ENCODE measurements around the gene GALC.

Gene GALC

DNA sequence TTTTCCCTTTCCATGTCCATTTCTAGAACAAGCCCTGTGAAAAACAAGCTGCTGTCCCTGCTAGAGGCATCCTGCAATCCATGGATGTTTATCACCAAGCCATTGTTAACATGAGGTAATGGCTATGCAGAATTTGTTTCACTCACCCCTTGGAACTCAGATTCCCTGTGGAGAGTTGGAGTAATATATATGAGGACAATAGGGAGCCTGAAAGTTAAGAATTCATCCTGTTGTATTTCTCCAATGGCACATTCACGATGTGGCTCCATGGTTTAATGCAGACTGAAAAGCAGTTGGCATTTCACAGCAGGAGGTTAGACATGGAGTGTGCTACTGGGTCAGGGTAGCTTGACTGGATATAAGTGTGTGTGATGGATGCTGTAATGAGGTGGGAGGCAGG is 44.3 kb upstream of the GALC start:
- H3K27me3 ChIP-seq (ENCODE audit: control insufficient read depth, low read length) = peaks cover 4% of the 10 kb centered on the region; the same call in 1 of the 2 replicates
- TF ChIP-seq EZH2phosphoT487 (IDR thresholded peaks at IDR 0.05; ENCODE audit: borderline replicate concordance, low read length) = no peak
- TF ChIP-seq, protein P1, sequence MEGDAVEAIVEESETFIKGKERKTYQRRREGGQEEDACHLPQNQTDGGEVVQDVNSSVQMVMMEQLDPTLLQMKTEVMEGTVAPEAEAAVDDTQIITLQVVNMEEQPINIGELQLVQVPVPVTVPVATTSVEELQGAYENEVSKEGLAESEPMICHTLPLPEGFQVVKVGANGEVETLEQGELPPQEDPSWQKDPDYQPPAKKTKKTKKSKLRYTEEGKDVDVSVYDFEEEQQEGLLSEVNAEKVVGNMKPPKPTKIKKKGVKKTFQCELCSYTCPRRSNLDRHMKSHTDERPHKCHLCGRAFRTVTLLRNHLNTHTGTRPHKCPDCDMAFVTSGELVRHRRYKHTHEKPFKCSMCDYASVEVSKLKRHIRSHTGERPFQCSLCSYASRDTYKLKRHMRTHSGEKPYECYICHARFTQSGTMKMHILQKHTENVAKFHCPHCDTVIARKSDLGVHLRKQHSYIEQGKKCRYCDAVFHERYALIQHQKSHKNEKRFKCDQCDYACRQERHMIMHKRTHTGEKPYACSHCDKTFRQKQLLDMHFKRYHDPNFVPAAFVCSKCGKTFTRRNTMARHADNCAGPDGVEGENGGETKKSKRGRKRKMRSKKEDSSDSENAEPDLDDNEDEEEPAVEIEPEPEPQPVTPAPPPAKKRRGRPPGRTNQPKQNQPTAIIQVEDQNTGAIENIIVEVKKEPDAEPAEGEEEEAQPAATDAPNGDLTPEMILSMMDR (IDR thresholded peaks at IDR 0.05; ENCODE audit: low read depth, low read length, poor library complexity, severe bottlenecking) = no peak
- no peak overlapping the region for H3K4me3 ChIP-seq (ENCODE audit: low read length)
- H3F3A ChIP-seq (ENCODE audit: control insufficient read depth, insufficient read depth) = no peaks in the 10 kb centered on the region
- no peaks in the 10 kb centered on the region for H3K9me3 ChIP-seq (ENCODE audit: control insufficient read depth, insufficient read depth, low read length)
- no peaks in the 10 kb centered on the region for H3K36me3 ChIP-seq (ENCODE audit: control insufficient read depth, low read length)
- no peaks in the 10 kb centered on the region for H3K79me2 ChIP-seq (ENCODE audit: control insufficient read depth, low read length)
- H3K9me2 ChIP-seq (replicated peaks; ENCODE audit: control insufficient read depth, low read length) = no peaks in the 10 kb centered on the region
- no peaks in the 10 kb centered on the region for H4K20me1 ChIP-seq (ENCODE audit: control insufficient read depth, insufficient read depth, low read depth, low read length)
- H3K4me1 ChIP-seq (ENCODE audit: control insufficient read depth, low read length) = no peaks in the 10 kb centered on the region
- H3K4me2 ChIP-seq (ENCODE audit: low read length) = no peak overlapping the region
- no peak overlapping the region for H3K27ac ChIP-seq (ENCODE audit: low read depth, low read length)

DNA sequence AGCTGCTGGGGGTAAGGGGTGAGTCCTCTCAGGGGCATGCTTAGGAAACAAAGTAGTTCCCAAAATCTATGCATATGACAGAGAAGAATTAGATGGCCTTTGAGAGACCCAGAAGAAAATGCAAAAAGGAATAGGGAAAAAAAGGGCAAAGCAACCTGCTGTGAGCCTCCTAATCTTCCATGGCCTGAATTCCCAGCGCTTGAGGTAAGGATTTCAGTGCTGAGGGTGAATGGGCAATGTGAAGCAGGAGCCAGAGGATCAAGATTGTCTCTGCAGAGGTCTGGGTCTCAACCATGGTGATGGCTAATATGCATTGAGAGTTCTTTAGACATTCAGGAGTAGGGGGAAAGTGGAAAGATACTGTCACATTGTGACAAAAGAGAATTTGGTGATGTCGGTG is 43.4 kb upstream of the GALC start:
- Histone ChIP-seq H3K9me3 (ENCODE audit: control insufficient read depth, insufficient read depth, low read length) (no peaks in the 10 kb centered on the region), H3K36me3 (ENCODE audit: control insufficient read depth, low read length) (no peaks in the 10 kb centered on the region), H4K20me1 (ENCODE audit: control insufficient read depth, insufficient read depth, low read depth, low read length) (no peaks in the 10 kb centered on the region), H3K4me1 (ENCODE audit: control insufficient read depth, low read length) (no peaks in the 10 kb centered on the region), H3K27ac (ENCODE audit: low read depth, low read length) (no peak overlapping the region), H3K4me3 (ENCODE audit: low read length) (no peak overlapping the region), H3F3A (ENCODE audit: control insufficient read depth, insufficient read depth) (no peaks in the 10 kb centered on the region), H3K4me2 (ENCODE audit: low read length) (no peak overlapping the region), H3K79me2 (ENCODE audit: control insufficient read depth, low read length) (no peaks in the 10 kb centered on the region), H3K9me2 (replicated peaks; ENCODE audit: control insufficient read depth, low read length) (no peaks in the 10 kb centered on the region), H3K27me3 (ENCODE audit: control insufficient read depth, low read length) (peaks cover 4% of the 10 kb centered on the region; the same call in 1 of the 2 replicates)
- TF ChIP-seq, protein P1 (IDR thresholded peaks at IDR 0.05; ENCODE audit: low read depth, low read length, poor library complexity, severe bottlenecking) = no peak
- TF ChIP-seq EZH2phosphoT487 (IDR thresholded peaks at IDR 0.05; ENCODE audit: borderline replicate concordance, low read length) = no peak

DNA sequence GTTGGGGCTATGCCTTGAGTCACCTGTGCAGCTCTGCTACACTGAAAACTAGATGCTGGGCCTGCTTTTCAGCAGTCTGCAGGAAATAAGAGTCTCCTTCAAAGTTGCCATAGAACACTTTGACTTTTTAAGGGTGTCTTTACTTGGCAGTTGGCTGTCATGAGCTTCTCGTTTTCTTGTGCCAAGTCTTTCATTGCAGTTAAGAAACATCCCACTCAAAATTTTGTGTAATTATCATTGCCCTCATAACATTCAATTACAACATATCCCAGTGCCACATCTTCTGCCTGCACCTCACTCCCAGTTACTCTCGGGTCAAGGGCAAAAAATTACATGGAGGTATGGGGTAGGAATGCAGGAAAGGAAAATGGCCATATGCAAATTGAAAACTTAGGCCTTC is 41.1 kb upstream of the GALC start:
- H3K9me3 ChIP-seq (ENCODE audit: control insufficient read depth, insufficient read depth, low read length) = no peaks in the 10 kb centered on the region
- H3K36me3 ChIP-seq (ENCODE audit: control insufficient read depth, low read length) = no peaks in the 10 kb centered on the region
- no peaks in the 10 kb centered on the region for H4K20me1 ChIP-seq (ENCODE audit: control insufficient read depth, insufficient read depth, low read depth, low read length)
- no peak overlapping the region for H3K4me2 ChIP-seq (ENCODE audit: low read length)
- no peak overlapping the region for H3K27ac ChIP-seq (ENCODE audit: low read depth, low read length)
- no peaks in the 10 kb centered on the region; the same call in 1 of the 2 replicates for H3K27me3 ChIP-seq (ENCODE audit: control insufficient read depth, low read length)
- H3F3A ChIP-seq (ENCODE audit: control insufficient read depth, insufficient read depth) = no peaks in the 10 kb centered on the region
- no peaks in the 10 kb centered on the region for H3K79me2 ChIP-seq (ENCODE audit: control insufficient read depth, low read length)
- no peaks in the 10 kb centered on the region for H3K9me2 ChIP-seq (replicated peaks; ENCODE audit: control insufficient read depth, low read length)
- H3K4me3 ChIP-seq (ENCODE audit: low read length) = no peak overlapping the region
- no peaks in the 10 kb centered on the region for H3K4me1 ChIP-seq (ENCODE audit: control insufficient read depth, low read length)
- TF ChIP-seq, protein P1 (IDR thresholded peaks at IDR 0.05; ENCODE audit: low read depth, low read length, poor library complexity, severe bottlenecking) = no peak
- TF ChIP-seq EZH2phosphoT487 (IDR thresholded peaks at IDR 0.05; ENCODE audit: borderline replicate concordance, low read length) = no peak

Measured in DOHH2 (cell line).